ENCODE results near the gene RHOH. TPM values are rescaled to one million over a fixed set of nuclear protein-coding genes. Genes with fewer than 3 reads are reported as not detected.

Gene RHOH
- total RNA-seq, 1 donor from 2014 or later: 3.2 TPM

DNA sequence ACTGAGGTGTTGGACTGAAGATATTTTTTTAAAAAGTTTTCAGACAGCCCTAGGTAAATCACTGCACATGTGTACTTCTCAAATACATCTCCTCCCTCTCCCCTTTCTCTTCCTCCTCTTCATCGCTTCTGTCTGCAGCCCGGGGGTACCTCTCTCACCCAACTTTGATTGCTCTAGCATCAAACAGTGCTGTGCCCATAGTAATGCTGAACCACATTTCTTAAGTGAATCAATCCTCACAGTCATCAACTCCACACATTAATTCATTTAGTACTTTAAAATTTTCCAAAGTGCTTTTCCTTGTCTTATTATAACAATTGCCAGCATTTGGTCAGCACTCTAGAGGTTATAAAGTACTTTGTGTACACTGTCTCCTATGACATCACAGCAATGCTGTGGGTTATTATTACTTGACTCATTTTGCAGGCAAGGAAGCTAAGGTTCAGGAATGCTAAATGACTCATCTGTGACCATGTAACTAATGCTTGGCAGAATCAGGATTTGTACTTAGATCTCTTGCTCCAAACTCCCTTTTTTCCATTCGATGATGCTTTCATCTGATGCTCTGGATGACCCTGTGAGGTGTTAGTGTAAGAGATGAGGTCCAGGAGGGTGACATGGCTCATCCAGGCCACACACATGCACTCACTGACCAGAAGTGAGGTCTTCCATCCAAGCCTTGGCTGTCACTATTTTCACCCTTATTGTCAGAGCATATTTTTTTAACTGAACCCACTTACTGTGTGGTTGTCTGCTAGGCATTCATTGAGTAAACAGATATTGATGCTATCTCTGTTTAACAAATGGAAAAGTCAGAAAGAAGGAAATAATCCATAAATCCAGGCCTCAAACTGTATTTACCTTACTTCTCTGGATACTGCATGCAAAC, 58.8 kb downstream of the RHOH start:
- peaks cover 5% of the 10 kb centered on the region for H3K9me3 Mint-ChIP-seq
- no peak overlapping the region for H3K27ac Mint-ChIP-seq (ENCODE audit: unreplicated experiment)
- no peak for DNase-seq (ENCODE audit: low read depth, low spot score)
- no peaks in the 10 kb centered on the region for H3K36me3 Mint-ChIP-seq (ENCODE audit: low read depth)
- H3K27me3 Mint-ChIP-seq (ENCODE audit: low read depth): no peaks in the 10 kb centered on the region
- H3K4me3 Mint-ChIP-seq: no peak overlapping the region
- TF ChIP-seq, protein P1, sequence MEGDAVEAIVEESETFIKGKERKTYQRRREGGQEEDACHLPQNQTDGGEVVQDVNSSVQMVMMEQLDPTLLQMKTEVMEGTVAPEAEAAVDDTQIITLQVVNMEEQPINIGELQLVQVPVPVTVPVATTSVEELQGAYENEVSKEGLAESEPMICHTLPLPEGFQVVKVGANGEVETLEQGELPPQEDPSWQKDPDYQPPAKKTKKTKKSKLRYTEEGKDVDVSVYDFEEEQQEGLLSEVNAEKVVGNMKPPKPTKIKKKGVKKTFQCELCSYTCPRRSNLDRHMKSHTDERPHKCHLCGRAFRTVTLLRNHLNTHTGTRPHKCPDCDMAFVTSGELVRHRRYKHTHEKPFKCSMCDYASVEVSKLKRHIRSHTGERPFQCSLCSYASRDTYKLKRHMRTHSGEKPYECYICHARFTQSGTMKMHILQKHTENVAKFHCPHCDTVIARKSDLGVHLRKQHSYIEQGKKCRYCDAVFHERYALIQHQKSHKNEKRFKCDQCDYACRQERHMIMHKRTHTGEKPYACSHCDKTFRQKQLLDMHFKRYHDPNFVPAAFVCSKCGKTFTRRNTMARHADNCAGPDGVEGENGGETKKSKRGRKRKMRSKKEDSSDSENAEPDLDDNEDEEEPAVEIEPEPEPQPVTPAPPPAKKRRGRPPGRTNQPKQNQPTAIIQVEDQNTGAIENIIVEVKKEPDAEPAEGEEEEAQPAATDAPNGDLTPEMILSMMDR (conservative IDR thresholded peaks at IDR 0.05): no peak
- H3K4me1 Mint-ChIP-seq: peaks cover 17% of the 10 kb centered on the region

DNA sequence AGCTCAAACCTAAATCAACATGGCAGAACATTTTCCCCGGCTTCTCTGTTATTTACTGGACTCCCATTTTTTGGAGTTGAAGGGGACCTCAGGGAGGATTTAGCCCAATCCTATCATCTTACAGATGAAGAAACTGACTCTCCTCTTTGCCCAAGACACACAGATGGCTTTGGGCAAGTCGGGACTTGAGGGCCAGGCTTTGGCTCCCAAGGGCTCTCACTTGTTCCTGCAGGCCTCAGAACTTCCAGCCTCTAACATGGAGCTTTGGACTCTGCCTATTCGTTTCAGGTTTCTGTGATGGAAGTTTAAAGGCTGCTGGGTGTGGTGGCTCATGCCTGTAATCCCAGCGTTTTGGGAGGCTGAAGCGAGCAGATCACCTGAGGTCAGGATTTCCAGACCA, 59.5 kb downstream of the RHOH start:
- Mint-ChIP-seq H3K27ac (ENCODE audit: unreplicated experiment) (no peak overlapping the region), H3K4me1 (peaks cover 17% of the 10 kb centered on the region), H3K27me3 (ENCODE audit: low read depth) (no peaks in the 10 kb centered on the region), H3K9me3 (peaks cover 5% of the 10 kb centered on the region), H3K4me3 (no peak overlapping the region), H3K36me3 (ENCODE audit: low read depth) (no peaks in the 10 kb centered on the region)
- TF ChIP-seq, protein P1 (conservative IDR thresholded peaks at IDR 0.05): no peak
- no peak for DNase-seq (ENCODE audit: low read depth, low spot score)

DNA sequence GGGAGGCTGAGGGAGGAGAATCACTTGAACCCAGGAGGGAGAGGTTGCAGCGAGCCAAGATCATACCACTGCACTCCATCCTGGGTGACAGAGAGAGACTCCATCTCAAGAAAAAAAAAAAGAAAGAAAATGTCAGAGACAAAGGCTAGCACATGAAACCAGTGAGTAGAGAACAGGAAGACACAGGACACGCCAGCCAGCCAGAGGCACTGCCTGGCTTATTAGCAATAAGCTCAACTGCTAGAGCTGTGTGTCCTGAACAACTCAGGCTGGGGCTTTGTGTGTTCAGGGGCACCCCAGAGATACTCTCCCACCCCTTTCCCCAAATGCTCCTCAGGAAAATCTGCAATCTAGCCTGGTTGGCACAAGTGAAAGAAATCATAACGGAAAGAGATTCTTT, 60.0 kb downstream of the RHOH start:
- Mint-ChIP-seq H3K4me3 (no peak overlapping the region), H3K9me3 (peaks cover 3% of the 10 kb centered on the region), H3K36me3 (ENCODE audit: low read depth) (no peaks in the 10 kb centered on the region), H3K27me3 (ENCODE audit: low read depth) (no peaks in the 10 kb centered on the region), H3K4me1 (peaks cover 17% of the 10 kb centered on the region), H3K27ac (ENCODE audit: unreplicated experiment) (no peak overlapping the region)
- DNase-seq (ENCODE audit: low read depth, low spot score): no peak
- TF ChIP-seq, protein P1 (conservative IDR thresholded peaks at IDR 0.05): no peak

DNA sequence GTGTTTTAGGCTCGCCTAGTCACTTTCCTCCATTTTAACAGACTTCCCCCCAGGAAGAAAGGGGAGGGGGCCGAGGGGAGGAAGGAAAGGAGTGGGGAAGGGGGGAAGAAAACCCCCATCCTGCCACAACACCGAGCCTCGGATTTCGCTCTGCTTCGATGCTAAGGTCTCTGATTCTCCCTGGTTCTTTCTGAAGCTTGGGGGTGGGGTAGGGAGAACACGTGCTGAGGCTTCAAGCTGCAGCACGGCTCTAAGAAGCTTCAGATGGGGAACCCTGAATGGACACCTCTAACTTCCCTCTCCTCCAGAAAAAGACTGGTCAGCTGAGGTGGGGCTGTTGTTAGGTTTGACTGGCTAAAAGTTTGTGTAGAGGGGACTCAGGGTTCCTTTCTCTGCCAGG, 61.8 kb downstream of the RHOH start:
- no peaks in the 10 kb centered on the region for H3K27me3 Mint-ChIP-seq (ENCODE audit: low read depth)
- peaks cover 17% of the 10 kb centered on the region for H3K4me1 Mint-ChIP-seq
- no peak overlapping the region for H3K4me3 Mint-ChIP-seq
- TF ChIP-seq, protein P1 (conservative IDR thresholded peaks at IDR 0.05): no peak
- no peak for DNase-seq (ENCODE audit: low read depth, low spot score)
- H3K27ac Mint-ChIP-seq (ENCODE audit: unreplicated experiment): no peak overlapping the region
- H3K9me3 Mint-ChIP-seq: peaks cover 3% of the 10 kb centered on the region
- no peaks in the 10 kb centered on the region for H3K36me3 Mint-ChIP-seq (ENCODE audit: low read depth)

DNA sequence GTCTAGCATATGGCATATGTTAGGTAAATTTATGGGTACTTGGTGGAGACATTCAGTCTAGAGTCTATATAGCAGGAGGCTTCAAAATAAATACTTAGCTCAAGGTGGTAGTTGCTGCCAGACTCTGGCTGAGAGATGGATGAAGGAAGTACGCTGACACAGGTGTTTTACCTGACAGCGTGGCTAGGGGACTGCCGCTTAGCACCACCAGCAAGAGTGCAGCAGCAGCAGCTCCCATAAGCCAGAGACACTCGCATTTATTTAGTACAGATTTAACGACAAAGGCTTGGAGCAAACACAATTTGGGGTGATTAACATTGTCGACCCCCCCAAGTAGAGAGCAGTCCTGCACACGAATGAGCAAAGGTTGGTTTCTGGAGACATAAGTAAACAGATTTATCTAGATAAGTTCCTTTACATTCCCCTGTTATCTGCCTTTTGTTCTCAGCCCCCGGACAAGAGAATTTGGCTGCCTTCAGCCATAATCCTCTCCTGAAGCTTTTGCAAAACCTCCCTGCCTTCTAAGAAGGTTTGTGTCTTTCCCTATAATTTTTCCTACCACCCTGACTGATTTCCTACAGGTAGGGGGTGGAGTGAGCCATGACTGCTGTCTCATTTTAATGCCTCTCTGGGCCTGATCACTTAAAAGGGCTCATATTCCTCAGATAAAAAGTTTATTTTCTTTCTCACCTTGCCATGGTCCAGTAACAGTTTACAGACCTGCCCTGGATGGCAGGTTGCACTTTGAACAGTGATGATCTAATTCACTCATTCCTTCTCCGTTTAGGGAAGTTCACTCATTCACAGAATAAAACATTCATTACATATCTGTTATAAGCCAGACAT, 64.6 kb downstream of the RHOH start:
- H3K36me3 Mint-ChIP-seq (ENCODE audit: low read depth): no peaks in the 10 kb centered on the region
- H3K4me1 Mint-ChIP-seq: peaks cover 20% of the 10 kb centered on the region
- TF ChIP-seq, protein P1 (conservative IDR thresholded peaks at IDR 0.05): no peak
- no peaks in the 10 kb centered on the region for H3K27me3 Mint-ChIP-seq (ENCODE audit: low read depth)
- no peak for DNase-seq (ENCODE audit: low read depth, low spot score)
- no peak overlapping the region for H3K4me3 Mint-ChIP-seq
- no peak overlapping the region for H3K27ac Mint-ChIP-seq (ENCODE audit: unreplicated experiment)
- peaks cover 3% of the 10 kb centered on the region for H3K9me3 Mint-ChIP-seq
